Chondrocyte (in vitro differentiated cells): ENCODE results near the gene ST8SIA3. TPM values are rescaled to one million over a fixed set of nuclear protein-coding genes. Genes with fewer than 3 reads are reported as not detected.

ENCODE experiments used
- DNase-seq: peaks from one replicate; pipeline ENCODE4 v3.0.0; 2021; ENCODE audit warnings: mixed read lengths, low spot score
- H3K27ac Mint-ChIP-seq: one replicate; pipeline ENCODE4 v1.8.0; 2021; ENCODE audit warnings: mild to moderate bottlenecking, moderate library complexity, mixed read lengths; ENCODE audit not compliant: unreplicated experiment
- H3K27me3 Mint-ChIP-seq: 2 replicates; pipeline ENCODE4 v1.8.0; 2021; ENCODE audit warnings: low read depth, mixed read lengths
- H3K36me3 Mint-ChIP-seq: 2 replicates; pipeline ENCODE4 v1.8.0; 2021; ENCODE audit warnings: low read depth, mixed read lengths
- H3K4me1 Mint-ChIP-seq: 2 replicates; pipeline ENCODE4 v1.8.0; 2021; ENCODE audit warnings: low read depth, mild to moderate bottlenecking, mixed read lengths
- H3K4me3 Mint-ChIP-seq: one replicate; pipeline ENCODE4 v1.8.0; 2021; ENCODE audit warnings: mild to moderate bottlenecking, moderate library complexity, mixed read lengths; ENCODE audit not compliant: unreplicated experiment
- H3K9me3 Mint-ChIP-seq: 2 replicates; pipeline ENCODE4 v1.8.0; 2021; ENCODE audit warnings: low read depth, mixed read lengths
- total RNA-seq: library from RNA; stranded (reverse); gene quantifications from 3 replicates; pipeline ENCODE4 v1.2.1, GENCODE V29; 2021
- TF ChIP-seq, protein P1 (sequence below): fragments of 200-600 bp; sonication (generic); IDR thresholded peaks from 2 replicates; pipeline ENCODE4 v1.5.0; 2021; ENCODE audit warnings: antibody characterized with exemption, mild to moderate bottlenecking, moderate library complexity

ST8SIA3 gene
- total RNA-seq, 1 donor from 2014 or later = not detected

DNA sequence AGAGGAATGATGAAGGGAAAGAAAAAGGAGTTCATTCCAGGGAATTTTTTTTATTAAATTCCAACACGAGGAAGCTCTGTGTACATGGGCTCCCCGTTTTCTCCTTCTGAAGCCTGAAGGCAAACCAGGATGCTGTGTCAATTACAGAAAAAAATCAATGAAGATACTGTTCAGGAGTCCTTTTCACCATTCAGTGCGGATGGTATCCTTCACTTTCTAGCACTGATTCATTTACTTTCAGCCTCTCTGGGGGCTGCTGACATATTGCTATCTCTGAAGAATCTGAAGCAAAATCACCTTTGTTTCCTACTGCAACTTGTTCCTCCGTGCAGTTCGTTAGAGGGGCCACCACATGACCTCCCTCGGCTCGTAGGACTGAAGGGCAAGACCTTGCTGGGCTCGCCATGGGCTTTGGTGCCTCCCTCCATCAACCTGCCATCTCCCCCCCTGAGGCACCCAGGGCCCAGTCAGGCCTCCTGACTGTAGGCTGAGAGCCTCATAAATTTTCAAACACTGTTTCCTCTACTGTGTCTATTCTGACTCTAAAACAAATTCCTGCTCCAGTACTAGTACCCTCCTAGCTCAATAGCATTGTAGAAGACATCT, 25.5 kb upstream of the ST8SIA3 start:
- H3K27ac Mint-ChIP-seq = no peak overlapping the region
- peaks cover 3% of the 10 kb centered on the region for H3K27me3 Mint-ChIP-seq
- H3K36me3 Mint-ChIP-seq = no peaks in the 10 kb centered on the region
- no peaks in the 10 kb centered on the region for H3K4me1 Mint-ChIP-seq
- TF ChIP-seq, protein P1, sequence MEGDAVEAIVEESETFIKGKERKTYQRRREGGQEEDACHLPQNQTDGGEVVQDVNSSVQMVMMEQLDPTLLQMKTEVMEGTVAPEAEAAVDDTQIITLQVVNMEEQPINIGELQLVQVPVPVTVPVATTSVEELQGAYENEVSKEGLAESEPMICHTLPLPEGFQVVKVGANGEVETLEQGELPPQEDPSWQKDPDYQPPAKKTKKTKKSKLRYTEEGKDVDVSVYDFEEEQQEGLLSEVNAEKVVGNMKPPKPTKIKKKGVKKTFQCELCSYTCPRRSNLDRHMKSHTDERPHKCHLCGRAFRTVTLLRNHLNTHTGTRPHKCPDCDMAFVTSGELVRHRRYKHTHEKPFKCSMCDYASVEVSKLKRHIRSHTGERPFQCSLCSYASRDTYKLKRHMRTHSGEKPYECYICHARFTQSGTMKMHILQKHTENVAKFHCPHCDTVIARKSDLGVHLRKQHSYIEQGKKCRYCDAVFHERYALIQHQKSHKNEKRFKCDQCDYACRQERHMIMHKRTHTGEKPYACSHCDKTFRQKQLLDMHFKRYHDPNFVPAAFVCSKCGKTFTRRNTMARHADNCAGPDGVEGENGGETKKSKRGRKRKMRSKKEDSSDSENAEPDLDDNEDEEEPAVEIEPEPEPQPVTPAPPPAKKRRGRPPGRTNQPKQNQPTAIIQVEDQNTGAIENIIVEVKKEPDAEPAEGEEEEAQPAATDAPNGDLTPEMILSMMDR = no peak
- H3K9me3 Mint-ChIP-seq = peaks cover 3% of the 10 kb centered on the region
- no peak for DNase-seq
- no peak overlapping the region for H3K4me3 Mint-ChIP-seq

DNA sequence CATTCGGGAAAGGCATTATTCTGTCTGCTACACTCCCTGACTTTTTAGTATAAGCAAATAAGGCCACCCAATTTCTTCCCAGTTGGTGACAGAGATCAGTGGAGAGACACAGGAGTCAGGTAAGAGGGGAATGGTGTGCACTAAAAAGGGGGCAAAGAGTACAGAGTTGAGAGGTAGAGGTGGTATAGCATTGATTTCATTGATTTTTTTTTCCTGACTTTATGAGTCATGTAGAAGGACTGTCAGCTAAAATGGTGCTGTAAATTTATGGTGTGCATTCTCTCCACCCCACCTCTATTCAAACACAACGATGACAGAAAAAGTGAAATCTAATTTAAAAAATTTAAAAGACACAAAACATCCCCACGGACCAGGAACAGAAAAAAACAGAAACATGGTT, 23.7 kb upstream of the ST8SIA3 start:
- Mint-ChIP-seq H3K27ac (no peak overlapping the region), H3K4me3 (no peak overlapping the region), H3K36me3 (no peaks in the 10 kb centered on the region), H3K27me3 (peaks cover 3% of the 10 kb centered on the region), H3K9me3 (peaks cover 3% of the 10 kb centered on the region), H3K4me1 (no peaks in the 10 kb centered on the region)
- DNase-seq = no peak
- TF ChIP-seq, protein P1 = no peak

DNA sequence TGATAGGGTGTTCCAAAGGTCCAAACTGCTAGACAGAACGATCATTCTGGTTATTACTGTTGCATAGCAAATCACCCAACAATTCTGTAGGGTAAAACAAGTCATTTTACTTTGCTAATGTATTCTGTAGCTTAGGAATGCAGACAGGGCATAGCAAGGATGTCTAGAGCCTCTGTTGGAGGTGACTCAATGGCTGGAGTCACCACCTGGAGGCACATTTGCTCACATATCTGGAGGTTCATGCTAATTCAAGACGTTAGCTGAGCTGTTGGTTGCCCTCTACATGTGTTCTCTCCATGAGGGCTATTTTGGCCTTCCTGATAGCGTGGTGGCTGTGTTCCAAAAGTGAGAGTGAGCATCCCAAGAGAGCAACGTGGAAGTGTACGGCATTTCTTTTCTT, 22.5 kb upstream of the ST8SIA3 start:
- Mint-ChIP-seq H3K27ac (no peak overlapping the region), H3K4me3 (no peak overlapping the region), H3K4me1 (no peaks in the 10 kb centered on the region), H3K27me3 (peaks cover 7% of the 10 kb centered on the region), H3K36me3 (no peaks in the 10 kb centered on the region), H3K9me3 (peaks cover 3% of the 10 kb centered on the region)
- no peak for DNase-seq
- TF ChIP-seq, protein P1 = no peak

DNA sequence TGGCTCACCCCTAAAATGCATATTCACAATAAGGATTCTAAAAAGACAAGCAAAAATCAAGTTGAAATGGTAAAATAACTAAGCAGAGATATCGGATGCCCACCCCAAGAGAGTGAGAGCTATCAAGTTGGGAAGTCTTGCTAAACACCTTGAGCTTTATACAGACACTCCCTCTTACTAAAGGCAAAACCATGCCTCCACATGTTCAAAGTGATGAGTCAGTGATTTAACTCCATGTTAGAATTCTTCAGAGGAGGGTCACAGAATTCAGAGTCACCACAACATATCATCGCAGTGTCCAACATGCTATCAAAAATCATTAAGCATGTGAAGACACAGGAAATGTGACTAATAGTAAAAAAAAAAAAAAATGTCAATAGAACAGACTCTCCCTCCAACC, 20.6 kb upstream of the ST8SIA3 start:
- no peak for DNase-seq
- Mint-ChIP-seq H3K4me1 (no peaks in the 10 kb centered on the region), H3K4me3 (no peak overlapping the region), H3K27ac (no peak overlapping the region), H3K27me3 (peaks cover 11% of the 10 kb centered on the region), H3K9me3 (peaks cover 3% of the 10 kb centered on the region), H3K36me3 (no peaks in the 10 kb centered on the region)
- TF ChIP-seq, protein P1 = no peak

DNA sequence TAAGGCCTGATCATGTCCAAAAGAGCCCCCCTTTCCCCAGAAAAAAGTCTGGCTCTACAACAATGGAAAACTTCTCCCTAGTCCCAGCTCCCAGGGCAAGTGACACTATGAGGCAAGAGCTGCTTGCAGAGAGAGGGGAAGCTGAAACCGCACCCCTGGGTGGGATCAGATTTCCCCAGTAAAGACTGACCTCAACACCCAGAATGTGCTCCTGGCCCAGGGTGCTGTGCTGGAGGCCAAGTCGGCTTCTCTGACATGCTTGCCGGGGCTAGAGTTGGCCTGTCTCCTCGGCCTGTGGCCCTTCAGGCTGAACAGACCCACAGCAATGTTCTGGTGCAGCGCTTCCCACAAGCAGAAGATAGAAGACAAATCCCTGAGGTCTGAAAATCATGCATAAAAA, 18.4 kb upstream of the ST8SIA3 start:
- no peak overlapping the region for H3K27ac Mint-ChIP-seq
- H3K36me3 Mint-ChIP-seq = no peaks in the 10 kb centered on the region
- H3K9me3 Mint-ChIP-seq = no peaks in the 10 kb centered on the region
- no peak for DNase-seq
- H3K4me1 Mint-ChIP-seq = no peaks in the 10 kb centered on the region
- TF ChIP-seq, protein P1 = no peak
- peaks cover 9% of the 10 kb centered on the region for H3K27me3 Mint-ChIP-seq
- H3K4me3 Mint-ChIP-seq = no peak overlapping the region
